Subcutaneous adipose tissue (tissue), 4 donors: ENCODE results near the gene EPB41L2. TPM values are rescaled to one million over a fixed set of nuclear protein-coding genes. Genes with fewer than 3 reads are reported as not detected.

Source experiments
- CTCF ChIP-seq: fragments of 450-650 bp; IDR thresholded peaks from one replicate; pipeline ENCODE4 v1.5.1; 2016; ENCODE audit warnings: low read depth, mild to moderate bottlenecking, control low read depth, antibody characterized with exemption, moderate library complexity
- total RNA-seq, 4 donors: library from RNA; depleted of rRNA; stranded (reverse); fragments of >200 nt; gene quantifications; one replicate each; pipeline ENCODE4 v1.1.0, GENCODE V29; 2016

The EPB41L2 gene
- total RNA-seq, 4 donors from 2014 or later, result 124 to 189 (median 160) TPM

GRCh38 chr6:130936933-130937332 lies 126.1 kb downstream of the EPB41L2 start:
- no peak for TF ChIP-seq CTCF

- no peak for TF ChIP-seq CTCF
Observed at GRCh38 chr6:130935978-130936377, 127.1 kb downstream of the EPB41L2 start.

- TF ChIP-seq CTCF, result no peak
Observed at GRCh38 chr6:130934848-130935585, 128.0 kb downstream of the EPB41L2 start.

- TF ChIP-seq CTCF, result no peak
Observed at GRCh38 chr6:130933712-130934200, 129.3 kb downstream of the EPB41L2 start.

GRCh38 chr6:130932921-130933320 lies 130.1 kb downstream of the EPB41L2 start:
- no peak for TF ChIP-seq CTCF

GRCh38 chr6:130932438-130932837 lies 130.6 kb downstream of the EPB41L2 start:
- no peak for TF ChIP-seq CTCF

- TF ChIP-seq CTCF, result no peak
Observed at GRCh38 chr6:130931683-130932082, 131.4 kb downstream of the EPB41L2 start.
